Right lobe of liver (tissue), 6 donors: ENCODE results near the gene ECE1. TPM values are rescaled to one million over a fixed set of nuclear protein-coding genes. Genes with fewer than 3 reads are reported as not detected.

Experiments used
- ATAC-seq, 4 donors: fragments of 200-7000 bp; cut with Tn5 transposase; one replicate each; pipeline ENCODE4 v1.9.1; 2020; ENCODE audit warnings: mild to moderate bottlenecking in 4 of 4, moderate library complexity in 4 of 4
- DNase-seq, 3 donors: peaks; one replicate each; pipeline ENCODE4 v3.0.0-alpha.2; 2020
- H3K27ac ChIP-seq, 3 donors: fragments of 200-600 bp; one replicate each; pipeline ENCODE4 v1.8.0; 2022
- H3K27me3 ChIP-seq, 2 donors: fragments of 200-600 bp; one replicate each; pipeline ENCODE4 v1.8.0; 2022
- H3K36me3 ChIP-seq, 4 donors: fragments of 200-600 bp; sonication (generic) in 1 of 4; one replicate each; pipeline versions ENCODE4 v1.5.1 to v1.8.0; 2017 to 2022; ENCODE audit warnings: control low read depth in 1 of 4
- H3K4me1 ChIP-seq, 4 donors: fragments of 200-600 bp; sonication (generic) in 1 of 4; one replicate each; pipeline versions ENCODE4 v1.5.1 to v1.8.0; 2017 to 2022; ENCODE audit warnings: control low read depth in 1 of 4
- H3K4me3 ChIP-seq, 3 donors: fragments of 200-600 bp; one replicate each; pipeline ENCODE4 v1.8.0; 2022
- H3K9me3 ChIP-seq, 4 donors: fragments of 200-600 bp; sonication (generic) in 1 of 4; one replicate each; pipeline versions ENCODE4 v1.5.1 to v1.8.0; 2017 to 2022; ENCODE audit warnings: control low read depth in 1 of 4
- CTCF ChIP-seq, 4 donors: fragments of 200-600 bp in 3 of 4; fragments of 450-650 bp in 1 of 4; IDR thresholded peaks; one replicate each; pipeline versions ENCODE4 v1.5.1 to v1.8.0; 2016 to 2022; ENCODE audit warnings: antibody characterized with exemption in 4 of 4, mild to moderate bottlenecking in 2 of 4
- POLR2A ChIP-seq: fragments of 450-650 bp; IDR thresholded peaks from one replicate; pipeline ENCODE4 v1.6.1; 2017; ENCODE audit warnings: antibody characterized with exemption, mild to moderate bottlenecking
- WGBS: methylation state at CpG from one replicate; pipeline ENCODE4 v1.1.6; 2018; ENCODE audit warnings: low coverage, low lambda C conversion rate; ENCODE audit not compliant: insufficient coverage; ENCODE audit errors: missing lambda C conversion rate; 5-methylcytosine and 5-hydroxymethylcytosine counted together
- intact Hi-C, 2 donors: fragments of 100-400 bp; cut with DNase I; formaldehyde crosslinking; loops; one replicate each; pipeline versions ENCODE4 v1.11.2 to v1.14.1; 2022
- total RNA-seq, 6 experiments: library from RNA; depleted of rRNA in 2 of 6; stranded (reverse); fragments of >200 nt in 2 of 6; fragmentation: NEBNext Ultra II Directional in 3 of 6; extraction: Animal tissue kit (Norgen Biotek cat#: 25700) in 3 of 6; gene quantifications; one replicate each; pipeline versions ENCODE4 v1.1.0 to v1.2.4, GENCODE V29; 2016 to 2023
- donor health status: DM: no; HTN: yes; CAD: no.
- donor health status: DM: no; HTN: no; CAD: no.
- donor health status: DM: no; HTN: no; CAD: no.
- donor health status: DM: no; HTN: yes; CAD: no.
- donor health status: DM: no; HTN: yes; CAD: no.

Gene ECE1
- total RNA-seq, 6 experiments from 2014 or later: 39.7 to 61.3 (median 43.8) TPM

GRCh38 chr1:21295545-21295944, 5.3 kb upstream of the ECE1 start:
- Histone ChIP-seq H3K4me1 (peaks cover 0 to 4% (median 0%) of the 10 kb centered on the region in 4 donors), H3K27ac (no peak overlapping the region), H3K9me3 (no peaks in the 10 kb centered on the region), H3K4me3 (no peak overlapping the region), H3K27me3 (no peaks in the 10 kb centered on the region), H3K36me3 (no peaks in the 10 kb centered on the region)
- no peak for ATAC-seq
- WGBS: 89% methylated on average over 6 of the region's 6 CpGs
- TF ChIP-seq POLR2A (no peak), CTCF (IDR thresholded peaks at IDR 0.05) (no peak)
- no peak for DNase-seq
- intact Hi-C loops: no loop called here

- no peaks in the 10 kb centered on the region for H3K36me3 ChIP-seq
- intact Hi-C loops: no loop called here
- 60% methylated on average over 1 of the region's 1 CpG for WGBS
- H3K4me1 ChIP-seq: peaks cover 0 to 6% (median 0%) of the 10 kb centered on the region in 4 donors
- H3K27ac ChIP-seq: peak overlapping the region in 1 of 3 donors; percentile 14
- H3K27me3 ChIP-seq: no peaks in the 10 kb centered on the region
- H3K9me3 ChIP-seq: no peaks in the 10 kb centered on the region
- DNase-seq (no peak), ATAC-seq (no peak)
- no peak overlapping the region for H3K4me3 ChIP-seq
- no peak for TF ChIP-seq CTCF (IDR thresholded peaks at IDR 0.05)
Measured at GRCh38 chr1:21295002-21295401, 4.7 kb upstream of the ECE1 start.

GRCh38 chr1:21294266-21294989, 4.2 kb upstream of the ECE1 start:
- TF ChIP-seq POLR2A: no peak
- TF ChIP-seq CTCF (IDR thresholded peaks at IDR 0.05): no peak
- ATAC-seq (peak; percentile 17 to 44 (median 27)), DNase-seq (no peak)
- Histone ChIP-seq H3K27me3 (no peaks in the 10 kb centered on the region), H3K27ac (peak overlapping the region in 2 of 3 donors; percentile 38 to 55), H3K9me3 (no peaks in the 10 kb centered on the region), H3K36me3 (no peaks in the 10 kb centered on the region), H3K4me3 (no peak overlapping the region), H3K4me1 (peaks cover 0 to 6% (median 0%) of the 10 kb centered on the region in 4 donors)
- WGBS: 52% methylated on average over 9 of the region's 13 CpGs
- intact Hi-C loops: no loop called here

GRCh38 chr1:21293537-21294265, 3.4 kb upstream of the ECE1 start:
- peaks cover 0 to 6% (median 0%) of the 10 kb centered on the region in 4 donors for H3K4me1 ChIP-seq
- no peaks in the 10 kb centered on the region for H3K9me3 ChIP-seq
- DNase-seq (no peak), ATAC-seq (no peak)
- H3K36me3 ChIP-seq: no peaks in the 10 kb centered on the region
- intact Hi-C loops: no loop called here
- no peaks in the 10 kb centered on the region for H3K27me3 ChIP-seq
- TF ChIP-seq CTCF (IDR thresholded peaks at IDR 0.05) (no peak), POLR2A (no peak)
- H3K4me3 ChIP-seq: no peak overlapping the region
- 78% methylated on average over 7 of the region's 17 CpGs for WGBS
- H3K27ac ChIP-seq: peak overlapping the region in 2 of 3 donors; percentile 38 to 55
